HG02588 (cell line): ENCODE results near the gene KRTAP17-1.
"Not testable (repeated sequence)": the region's sequence is repeated elsewhere in the genome, so short reads cannot be mapped to it uniquely, and the experiment has no call there.

ENCODE experiments used
- ATAC-seq: cut with Tn5 transposase; IDR thresholded peaks from one replicate; pipeline ENCODE4 v1.9.1; 2021; ENCODE audit warnings: mild to moderate bottlenecking, moderate library complexity; ENCODE audit not compliant: unreplicated experiment

The KRTAP17-1 gene, protein sequence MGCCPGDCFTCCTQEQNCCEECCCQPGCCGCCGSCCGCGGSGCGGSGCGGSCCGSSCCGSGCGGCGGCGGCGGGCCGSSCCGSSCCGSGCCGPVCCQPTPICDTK

DNA sequence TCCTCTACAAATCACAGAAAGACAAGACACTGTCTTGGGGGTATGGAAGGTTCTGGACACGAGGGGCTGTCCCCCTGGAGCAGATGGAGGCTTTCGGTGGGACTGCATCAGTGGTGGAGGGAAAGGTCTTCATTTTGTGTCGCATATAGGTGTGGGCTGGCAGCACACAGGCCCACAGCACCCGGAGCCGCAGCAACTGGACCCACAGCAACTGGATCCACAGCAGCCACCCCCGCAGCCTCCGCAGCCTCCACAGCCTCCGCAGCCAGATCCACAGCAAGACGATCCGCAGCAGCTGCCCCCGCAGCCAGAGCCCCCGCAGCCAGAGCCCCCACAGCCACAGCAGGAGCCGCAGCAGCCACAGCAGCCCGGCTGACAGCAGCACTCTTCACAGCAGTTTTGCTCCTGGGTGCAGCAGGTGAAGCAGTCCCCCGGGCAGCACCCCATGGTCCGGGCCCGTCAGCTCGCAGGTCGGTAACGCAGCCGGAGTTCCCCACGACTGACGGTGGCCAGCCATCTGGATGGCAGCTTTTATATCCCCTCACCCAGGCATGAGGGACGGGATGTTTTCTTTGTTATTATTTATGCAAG, at the start of gene KRTAP17-1:
Gene KRTAP17-1 (minus strand): TSS at position 507 of the 591 bp plus-strand sequence. CDS start 60 bp downstream, at position 447.
- ATAC-seq = no peak

DNA sequence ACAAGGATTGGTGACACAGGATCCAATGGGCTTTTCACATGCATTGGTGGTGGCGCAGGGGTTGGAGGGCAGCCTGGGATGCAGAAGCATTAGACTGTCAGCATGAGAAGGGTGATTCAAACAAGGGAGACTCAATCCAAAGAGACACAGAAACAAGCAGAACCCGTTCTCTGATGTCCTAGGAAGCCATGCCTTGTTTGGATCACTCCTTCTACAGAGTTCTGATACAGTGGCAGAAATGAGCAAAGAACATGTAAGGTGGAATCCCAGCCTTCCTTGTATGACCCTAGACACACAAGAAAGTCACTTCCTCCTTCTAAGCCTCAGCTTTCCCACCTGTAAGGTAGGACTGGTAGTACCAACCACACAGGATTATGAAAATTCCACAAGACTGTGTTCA, 48.4 kb upstream of the KRTAP17-1 start:
- no peak for ATAC-seq

DNA sequence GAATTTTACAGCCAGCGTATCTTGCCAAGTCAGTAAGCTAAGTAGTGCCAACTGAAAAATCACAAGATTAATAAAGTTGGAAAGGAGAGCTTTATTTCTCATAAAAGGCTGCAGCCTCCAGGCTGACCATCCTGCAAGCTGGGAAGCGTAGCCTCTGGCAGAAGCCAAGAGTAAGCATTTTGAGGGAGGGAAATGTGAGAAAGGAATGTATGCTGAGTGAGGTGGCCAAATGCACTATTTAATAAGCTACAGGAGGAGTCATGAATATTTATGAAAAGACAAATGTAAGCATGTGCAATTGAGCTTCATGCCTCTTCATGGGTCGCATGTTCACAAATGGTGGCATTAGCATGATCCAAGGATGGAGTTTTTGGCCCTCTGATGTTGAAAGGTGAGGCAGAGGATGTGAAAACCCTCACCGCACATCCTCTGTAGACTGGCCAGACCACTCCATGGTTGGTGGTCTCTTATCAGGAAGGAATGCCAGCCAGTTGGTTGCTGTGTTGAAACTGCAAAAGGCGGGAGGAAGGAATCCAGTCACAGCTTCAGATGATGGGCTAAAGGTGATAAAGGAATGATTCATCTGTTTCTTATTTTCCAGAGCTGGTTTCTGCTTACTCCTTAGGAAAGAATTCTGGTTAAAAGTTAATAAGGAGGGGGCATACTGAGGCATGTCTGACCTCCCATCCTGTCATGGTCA, 44.9 kb upstream of the KRTAP17-1 start:
- ATAC-seq = no peak

- ATAC-seq = no peak
Measured at GRCh38 chr17:41354536-41354935, 39.0 kb upstream of the KRTAP17-1 start.

DNA sequence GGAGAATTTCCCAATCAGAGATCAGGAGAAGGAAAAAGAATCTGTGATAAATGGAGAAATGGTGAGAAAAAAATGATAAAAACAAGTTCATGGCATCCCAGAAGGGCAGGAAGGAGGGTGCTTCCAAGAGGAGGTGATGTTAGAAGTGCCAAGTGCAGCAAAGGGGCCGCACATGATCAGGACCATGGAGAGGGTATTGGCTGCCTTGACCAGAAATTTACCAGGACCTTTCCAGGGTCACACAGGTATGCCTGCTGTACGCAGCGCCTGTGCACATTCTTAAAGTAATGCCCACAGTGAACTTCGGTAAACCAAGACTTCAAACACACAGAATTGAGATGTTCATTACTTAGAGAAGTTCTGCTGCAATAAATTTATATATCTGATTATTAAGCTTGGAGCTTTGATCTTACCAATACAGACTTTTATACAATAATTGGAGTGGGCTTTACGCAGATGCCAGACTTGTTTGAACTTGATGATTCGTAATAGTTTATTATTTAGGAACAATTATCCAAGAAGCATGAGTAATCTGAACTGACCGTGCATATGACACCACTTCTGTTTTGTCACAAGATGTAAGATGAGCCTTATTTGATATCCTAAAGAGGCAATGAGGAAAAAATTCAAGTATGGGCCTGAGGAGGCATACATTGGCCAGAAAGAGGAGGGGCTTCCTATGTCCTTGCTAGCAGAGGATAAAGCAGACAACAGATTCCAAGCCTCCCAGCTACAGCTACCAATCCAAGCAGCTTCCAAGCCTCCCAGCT, 37.3 kb upstream of the KRTAP17-1 start:
- ATAC-seq = no peak

GRCh38 chr17:41351177-41351576, 35.7 kb upstream of the KRTAP17-1 start:
- no peak for ATAC-seq

DNA sequence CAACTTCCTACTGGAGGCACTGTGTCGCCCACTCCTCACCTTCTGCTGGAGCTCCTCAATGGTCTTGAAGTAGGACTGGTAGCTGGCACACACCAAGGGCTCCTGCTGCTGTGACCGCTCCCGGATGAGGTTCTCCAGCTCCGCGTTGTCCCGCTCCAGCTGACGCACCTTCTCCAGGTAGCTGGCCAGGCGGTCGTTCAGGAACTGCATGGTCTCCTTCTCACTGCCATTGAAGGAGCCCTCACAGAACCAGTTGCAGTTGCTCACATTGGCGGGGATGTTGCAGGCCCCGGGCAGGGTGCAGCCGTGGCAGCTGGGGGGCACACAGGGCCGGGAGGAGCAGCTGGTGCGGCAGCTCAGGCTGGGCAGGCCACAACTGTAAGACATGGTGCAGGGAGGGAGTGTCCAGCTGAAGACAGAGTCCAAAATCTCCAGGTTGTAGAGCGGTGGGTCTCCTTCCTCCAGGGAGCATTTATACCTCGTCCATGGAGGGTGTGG, 34.9 kb upstream of the KRTAP17-1 start, which contains the start of gene KRT33A:
Gene KRT33A (minus strand): TSS at position 448 of the 498 bp plus-strand sequence. CDS start 61 bp downstream, at position 387.
- ATAC-seq = not testable (repeated sequence)

DNA sequence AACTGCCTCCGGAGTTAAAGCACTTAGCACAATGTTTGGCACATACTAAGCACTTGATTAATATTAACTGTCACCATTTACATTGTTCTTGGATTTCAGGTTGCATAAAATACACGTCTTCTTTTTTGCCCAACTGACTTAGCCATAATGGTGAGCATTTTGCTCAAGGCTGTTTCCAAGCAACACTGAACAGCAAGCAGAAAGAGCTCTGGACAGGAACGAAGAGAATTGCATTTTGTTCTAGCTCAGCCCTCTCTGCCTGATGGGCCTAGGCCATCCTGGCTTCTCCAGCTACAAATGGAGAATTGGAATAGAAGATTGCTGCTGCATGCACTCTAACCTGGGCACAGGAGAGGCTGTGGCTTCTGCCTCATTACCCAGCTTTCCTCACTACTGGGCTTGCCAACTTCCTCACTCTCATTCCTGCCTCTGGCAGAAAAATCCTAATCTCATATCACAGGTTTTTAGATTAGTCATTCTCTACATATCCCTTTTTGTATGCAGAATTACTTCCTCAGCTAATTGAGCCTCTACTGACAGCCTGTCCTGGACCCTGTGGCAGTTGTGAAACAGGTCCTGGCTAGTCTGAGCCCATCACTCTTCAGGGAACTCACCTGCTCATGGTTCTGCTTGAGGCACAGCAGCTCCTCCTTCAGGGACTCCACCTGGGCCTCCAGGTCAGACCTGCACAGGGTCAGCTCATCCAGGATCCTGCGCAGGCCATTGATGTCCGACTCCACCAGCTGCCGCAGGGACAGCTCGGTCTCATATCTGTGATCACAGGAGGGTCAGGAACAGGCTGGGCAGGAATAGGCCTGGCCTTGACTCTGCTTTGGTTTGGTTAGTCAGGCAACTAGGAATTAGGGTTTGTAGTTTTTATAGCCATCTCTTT, 32.6 kb upstream of the KRTAP17-1 start:
- ATAC-seq = no peak

DNA sequence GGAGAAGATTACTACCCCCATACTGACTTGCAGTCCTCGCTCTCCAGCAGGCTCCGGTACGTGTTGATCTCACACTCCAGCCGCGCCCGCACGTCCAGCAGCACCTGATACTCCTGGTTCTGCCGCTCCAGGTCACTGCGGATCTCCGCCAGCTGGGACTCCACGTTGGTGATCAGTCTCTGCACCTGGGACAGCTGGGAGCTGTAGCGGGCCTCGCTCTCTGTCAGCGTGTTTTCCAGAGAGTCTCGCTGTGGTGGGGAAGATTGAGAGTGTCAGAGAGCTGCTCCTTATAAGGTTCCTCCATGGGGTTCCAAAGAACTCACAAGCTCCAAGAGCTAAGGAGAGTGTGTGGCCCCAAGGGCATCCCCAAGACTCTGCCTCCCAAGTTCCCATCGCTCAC, 30.9 kb upstream of the KRTAP17-1 start:
- not testable (repeated sequence) for ATAC-seq

GRCh38 chr17:41345992-41346391, 30.5 kb upstream of the KRTAP17-1 start:
- ATAC-seq = no peak

DNA sequence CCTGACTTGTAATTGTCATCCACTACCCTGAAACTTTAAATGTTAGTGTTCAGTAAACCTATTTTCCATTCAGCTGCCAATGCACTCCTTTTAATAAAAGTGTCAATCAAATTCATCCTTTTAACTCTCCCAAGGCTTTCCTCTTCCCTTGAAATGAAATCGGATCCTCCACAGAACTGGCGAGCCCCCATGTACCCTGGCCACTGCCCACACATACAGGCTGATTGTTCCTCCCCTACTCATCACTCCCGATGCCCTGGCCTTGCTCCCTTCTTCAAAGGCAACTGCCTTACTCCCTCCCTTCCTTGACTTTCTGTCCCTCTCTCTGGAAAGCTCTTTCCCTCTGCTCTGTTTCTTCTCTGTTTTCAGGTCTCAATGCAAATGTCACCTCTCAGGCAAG, 27.5 kb upstream of the KRTAP17-1 start:
- no peak for ATAC-seq

GRCh38 chr17:41340934-41341861, 25.7 kb upstream of the KRTAP17-1 start:
- ATAC-seq = no peak

GRCh38 chr17:41340494-41340893, 25.0 kb upstream of the KRTAP17-1 start:
- ATAC-seq = no peak

GRCh38 chr17:41339571-41340172, 24.2 kb upstream of the KRTAP17-1 start:
- ATAC-seq = no peak

- ATAC-seq = no peak
Measured at GRCh38 chr17:41338961-41339485, 23.5 kb upstream of the KRTAP17-1 start.

DNA sequence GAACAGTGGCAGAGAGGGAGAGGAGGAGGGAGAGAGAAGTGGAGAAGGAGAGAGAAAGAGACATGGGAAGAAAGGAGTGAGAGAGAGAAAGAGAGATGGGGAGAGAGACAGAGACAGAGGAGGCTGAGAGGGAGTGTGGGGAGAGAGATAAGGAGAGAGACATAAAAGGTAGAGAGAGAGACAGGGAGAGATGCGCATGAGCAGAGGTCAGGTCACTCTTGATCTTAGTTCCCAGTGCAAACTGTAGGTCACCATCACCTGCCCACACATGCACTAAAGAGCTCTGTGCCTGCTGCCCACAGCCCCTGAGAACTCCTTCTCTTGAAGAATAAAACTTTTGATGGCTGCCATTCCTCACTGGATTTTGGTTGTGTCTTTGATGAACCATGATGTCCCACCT, 20.2 kb upstream of the KRTAP17-1 start:
- no peak for ATAC-seq

DNA sequence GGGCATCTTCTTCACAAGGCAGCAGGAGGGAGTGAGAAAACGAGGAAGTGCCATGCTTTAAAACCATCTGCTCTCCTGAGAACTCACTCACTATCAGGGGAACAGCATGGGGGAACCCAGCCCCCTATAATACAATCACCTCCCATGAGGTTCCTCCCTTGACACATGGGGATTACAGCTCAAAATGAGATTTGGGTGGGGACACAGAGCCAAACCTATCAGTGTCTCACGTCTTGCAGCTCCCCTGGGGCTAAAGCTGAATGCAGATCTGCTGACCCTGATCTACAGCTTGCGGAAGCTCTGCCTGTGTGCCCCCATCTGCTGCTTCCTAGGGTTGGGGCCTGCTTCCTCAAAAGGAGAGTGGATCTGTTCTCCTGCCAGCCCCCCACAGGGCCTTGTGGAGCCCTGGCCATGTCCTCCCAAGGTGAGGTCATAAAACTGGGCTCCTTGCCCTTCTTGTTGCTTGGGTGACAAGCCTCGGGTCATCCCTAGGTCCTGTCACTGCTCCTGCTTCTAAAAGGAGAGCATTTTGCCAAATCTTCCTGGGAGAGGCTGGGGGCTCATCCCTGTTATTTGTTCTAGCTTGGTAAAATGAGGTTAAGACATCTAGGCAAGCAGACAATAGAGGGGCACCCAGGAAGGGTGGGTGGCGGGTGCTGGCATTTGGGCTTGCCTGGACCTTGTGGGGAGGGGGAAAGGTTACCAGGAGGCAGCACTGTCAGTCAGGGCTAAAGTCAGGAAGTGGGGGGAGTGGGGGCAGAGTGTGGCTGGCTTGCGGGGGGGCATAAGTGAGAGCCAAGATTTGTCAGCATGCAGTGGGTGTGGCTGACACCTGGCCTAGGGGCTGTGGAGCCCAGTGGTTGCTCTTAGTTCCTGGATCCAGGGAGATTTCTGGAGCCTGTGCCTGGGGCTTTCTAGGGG, 19.1 kb upstream of the KRTAP17-1 start:
- ATAC-seq = no peak

GRCh38 chr17:41333836-41334235, 18.3 kb upstream of the KRTAP17-1 start:
- ATAC-seq = no peak
